K562 (cell line): ENCODE results near the gene DIP2C. TPM values are rescaled to one million over a fixed set of nuclear protein-coding genes. Genes with fewer than 3 reads are reported as not detected.

Experiments used
- ATAC-seq: fragments of 200-7000 bp; cut with Tn5 transposase; 3 replicates; pipeline ENCODE4 v1.9.1; 2020; ENCODE audit warnings: moderate library complexity
- BruUV-seq: library from RNA; stranded (reverse); fragments of 400-500 nt; replicated peaks from 2 replicates; lab custom pipeline; 2021; lab: Mats Ljungman, UMichigan
- CTCF ChIA-PET: fragments of 300-600 bp; formaldehyde crosslinking; extraction: SDS; loops from one replicate; lab custom pipeline; 2021; ENCODE audit warnings: low intra/inter-chr PET ratio; lab: Yijun Ruan, JAX
- POLR2A ChIA-PET: fragments of 300-600, 350-650 bp; sonication (Branson Sonifier 250); formaldehyde crosslinking; extraction: SDS; loops from one replicate; lab custom pipeline; 2021; ENCODE audit warnings: antibody characterized with exemption, inconsistent platforms; lab: Yijun Ruan, JAX
- DNase-seq, 4 experiments: peaks; one replicate each; pipeline versions ENCODE4 v3.0.0 to v3.0.0-alpha.2; 2011 to 2018; ENCODE audit warnings: low spot score in 3 of 4, mixed read lengths in 3 of 4; ENCODE audit errors: extremely low read depth in 1 of 4
- FAIRE-seq: peaks from 2 replicates; lab custom pipeline; 2011; peaks lifted over from hg19 to GRCh38; lab: Jason Lieb, UNC
- H2AFZ ChIP-seq: 2 replicates; pipeline ENCODE4 v1.6.0; 2011; ENCODE audit warnings: low read depth, low read length, control low read depth, inconsistent platforms
- H3K27ac ChIP-seq: fragments of 200-600 bp; 3 replicates; pipeline ENCODE4 v1.8.0; 2011; ENCODE audit warnings: low read depth, mild to moderate bottlenecking, control low read depth, inconsistent platforms, low read length, moderate library complexity, mixed read lengths; ENCODE audit errors: extremely low read depth
- H3K27me3 ChIP-seq, 2 experiments: fragments of 300-600 bp in 1 of 2; 2 replicates in 1 of 2; 3 replicates in 1 of 2; pipeline versions ENCODE4 v1.6.0 to v1.8.0; 2011; ENCODE audit warnings: inconsistent platforms in 2 of 2, low read length in 2 of 2, mild to moderate bottlenecking in 1 of 2, mixed read lengths in 1 of 2, moderate library complexity in 1 of 2; ENCODE audit not compliant: control insufficient read depth in 2 of 2, insufficient read depth in 2 of 2
- H3K36me3 ChIP-seq: fragments of 300-600 bp; 3 replicates; pipeline ENCODE4 v1.8.0; 2011; ENCODE audit warnings: mild to moderate bottlenecking, low read length, inconsistent platforms; ENCODE audit not compliant: control insufficient read depth, insufficient read depth
- H3K4me1 ChIP-seq, 2 experiments: fragments of 200-600 bp in 1 of 2; replicated peaks in 1 of 2; 2 replicates in 1 of 2; 3 replicates in 1 of 2; pipeline versions ENCODE4 v1.5.1 to v1.8.0; 2011; ENCODE audit warnings: inconsistent platforms in 2 of 2, low read length in 2 of 2, mild to moderate bottlenecking in 1 of 2, mixed read lengths in 1 of 2, moderate library complexity in 1 of 2; ENCODE audit not compliant: control insufficient read depth in 2 of 2, insufficient read depth in 2 of 2
- H3K4me2 ChIP-seq: 2 replicates; pipeline ENCODE4 v1.6.1; 2011; ENCODE audit warnings: low read length, control low read depth, inconsistent platforms, mixed read lengths; ENCODE audit not compliant: insufficient read depth
- H3K4me3 ChIP-seq: fragments of 200-600 bp; sonication (generic), shearing (Covaris generic); 2 replicates; pipeline ENCODE4 v1.5.1; 2016; ENCODE audit warnings: control low read depth, inconsistent platforms
- H3K79me2 ChIP-seq: fragments of 200-600 bp; 3 replicates; pipeline ENCODE4 v1.8.0; 2011; ENCODE audit warnings: low read length, inconsistent platforms; ENCODE audit not compliant: control insufficient read depth, insufficient read depth
- H3K9ac ChIP-seq, 2 experiments: 2 replicates each; pipeline versions ENCODE4 v1.6.0 to v1.6.1; 2011; ENCODE audit warnings: low read depth in 2 of 2, low read length in 2 of 2, control low read depth in 1 of 2, inconsistent platforms in 1 of 2, mild to moderate bottlenecking in 1 of 2, mixed read lengths in 1 of 2; ENCODE audit not compliant: insufficient read depth in 1 of 2
- H3K9me1 ChIP-seq: one replicate; pipeline ENCODE4 v1.6.0; 2011; ENCODE audit warnings: inconsistent platforms, mild to moderate bottlenecking, low read length, moderate library complexity; ENCODE audit not compliant: control insufficient read depth, insufficient read depth
- H3K9me3 ChIP-seq: replicated peaks from 2 replicates; pipeline ENCODE4 v1.5.1; 2011; ENCODE audit warnings: low read depth, low read length, inconsistent platforms; ENCODE audit not compliant: control insufficient read depth, insufficient read depth
- H4K20me1 ChIP-seq: replicated peaks from 2 replicates; pipeline ENCODE4 v1.6.1; 2011; ENCODE audit warnings: low read length, inconsistent platforms, mixed read lengths; ENCODE audit not compliant: control insufficient read depth, insufficient read depth
- BRD4 ChIP-seq: fragments of 200-600 bp; sonication (generic); IDR thresholded peaks from 2 replicates; pipeline ENCODE4 v1.6.1; 2017; ENCODE audit warnings: inconsistent platforms
- CEBPB ChIP-seq: fragments of 450-650 bp; IDR thresholded peaks from 2 replicates; pipeline ENCODE4 v1.6.1; 2016; ENCODE audit warnings: missing genetic modification characterization, missing compliant biosample characterization
- COPS2 ChIP-seq: fragments of 450-650 bp; conservative IDR thresholded peaks from 2 replicates; pipeline ENCODE4 v1.6.1; 2016; ENCODE audit warnings: mild to moderate bottlenecking, moderate library complexity
- DPF2 ChIP-seq: fragments of 450-650 bp; IDR thresholded peaks from 2 replicates; pipeline ENCODE4 v1.6.1; 2016
- EP400 ChIP-seq: fragments of 450-650 bp; IDR thresholded peaks from 2 replicates; pipeline ENCODE4 v1.6.1; 2017; ENCODE audit warnings: antibody characterized with exemption, mild to moderate bottlenecking, moderate library complexity
- ETV5 ChIP-seq: sonication (generic); formaldehyde crosslinking; IDR thresholded peaks from 2 replicates; pipeline ENCODE4 v1.4.0; 2020; ENCODE audit warnings: low read depth, mild to moderate bottlenecking, missing genetic modification reagents
- FOS ChIP-seq: IDR thresholded peaks from 3 replicates; pipeline ENCODE4 v1.6.1; 2011; ENCODE audit not compliant: insufficient read length; ENCODE audit errors: extremely low read depth
- GTF2F1 ChIP-seq: IDR thresholded peaks from 2 replicates; pipeline ENCODE4 v1.6.1; 2011; ENCODE audit warnings: low read depth, low read length, improper control_type of control experiment
- MAFK ChIP-seq: IDR thresholded peaks from 2 replicates; pipeline ENCODE4 v1.6.1; 2011; ENCODE audit warnings: low read length, improper control_type of control experiment
- MTA1 ChIP-seq: fragments of 450-650 bp; IDR thresholded peaks from 2 replicates; pipeline ENCODE4 v1.6.1; 2017; ENCODE audit warnings: borderline replicate concordance
- NR3C1 ChIP-seq: sonication (generic); formaldehyde crosslinking; IDR thresholded peaks from 2 replicates; pipeline ENCODE4 v1.8.1; 2022; ENCODE audit warnings: missing genetic modification reagents
- NRF1 ChIP-seq, 2 experiments: fragments of 450-650 bp; IDR thresholded peaks in 1 of 2; conservative IDR thresholded peaks in 1 of 2; 2 replicates each; pipeline ENCODE4 v1.6.1; 2014; ENCODE audit warnings: mild to moderate bottlenecking in 2 of 2
- PURB ChIP-seq: sonication (generic); formaldehyde crosslinking; IDR thresholded peaks from 2 replicates; pipeline ENCODE4 v1.9.0; 2021; ENCODE audit warnings: low read depth, mild to moderate bottlenecking, missing genetic modification reagents
- SMC3 ChIP-seq: conservative IDR thresholded peaks from 2 replicates; pipeline ENCODE4 v1.6.1; 2011; ENCODE audit warnings: low read depth, low read length, improper control_type of control experiment; ENCODE audit not compliant: insufficient read depth
- ZNF316 ChIP-seq: fragments of 450-650 bp; IDR thresholded peaks from 2 replicates; pipeline ENCODE4 v1.6.1; 2016
- ZNF551 ChIP-seq: fragments of 250-450 bp; sonication (Bioruptor Pico); IDR thresholded peaks from 2 replicates; pipeline ENCODE4 v1.5.0; 2021; ENCODE audit warnings: mild to moderate bottlenecking, moderate library complexity
- WGBS: fragments of 100-300 bp; shearing (Covaris generic); methylation state at CpG from one replicate; pipeline ENCODE4 v1.1.6; 2016; ENCODE audit warnings: low coverage, mixed read lengths; ENCODE audit not compliant: insufficient coverage; ENCODE audit errors: missing lambda C conversion rate; 5-methylcytosine and 5-hydroxymethylcytosine counted together
- in situ Hi-C: fragments of 300-500 bp; cut with MboI; formaldehyde crosslinking; loops from 4 replicates; pipeline ENCODE4 v1.15.0; 2018; ENCODE audit warnings: inconsistent platforms, mixed read lengths
- intact Hi-C: fragments of 100-400 bp; cut with micrococcal nuclease; formaldehyde crosslinking; loops from 2 replicates; pipeline ENCODE4 v1.14.2; 2022
- polyA plus RNA-seq, 8 experiments: library from polyadenylated mRNA; depleted of rRNA in 4 of 8; stranded (reverse) in 5 of 8; unstranded in 3 of 8; fragments of >200 nt; fragmentation: Nextera tagmentation in 2 of 8; fragmentation: Illumina TruSeq in 1 of 8; extraction: Ambion mirVana in 2 of 8; extraction: Trizol in 1 of 8; gene quantifications; 2 replicates each; pipeline versions ENCODE4 v1.2.1 to v1.2.3, GENCODE V29; 2011 to 2014; ENCODE audit warnings: inconsistent platforms in 1 of 8, missing spikeins in 1 of 8
- total RNA-seq, 7 experiments: library from RNA; depleted of rRNA in 6 of 7; stranded (reverse); fragments of >200 nt in 6 of 7; fragmentation: Illumina TruSeq in 2 of 7; extraction: Trizol in 2 of 7; gene quantifications; 2 replicates each; pipeline versions ENCODE4 v1.2.1 to v1.2.3, GENCODE V29; 2011 to 2021; ENCODE audit warnings: low replicate concordance in 1 of 7
- TF ChIP-seq, protein P1 (sequence below): sonication (generic); formaldehyde crosslinking; IDR thresholded peaks from 2 replicates; pipeline ENCODE4 v1.8.1; 2023; ENCODE audit warnings: mild to moderate bottlenecking, missing genetic modification reagents, moderate library complexity
- TF ChIP-seq, protein P2 (sequence below): fragments of 250-450 bp; sonication (Bioruptor Pico); IDR thresholded peaks from 2 replicates; pipeline ENCODE4 v1.4.0; 2020
- TF ChIP-seq, protein P3 (sequence below), 2 experiments: fragments of 250-450 bp in 1 of 2; fragments of 450-650 bp in 1 of 2; sonication (Bioruptor Pico) in 1 of 2; IDR thresholded peaks; 2 replicates each; pipeline versions ENCODE4 v1.6.1 to v1.8.0; 2016 to 2021; ENCODE audit warnings: mild to moderate bottlenecking in 2 of 2, moderate library complexity in 2 of 2, missing compliant biosample characterization in 1 of 2, missing genetic modification characterization in 1 of 2

DIP2C gene
- total and polyA plus RNA-seq, 9 of the 15 experiments (the other 6 are each of a cell fraction or from before 2014, with no cell fraction given): 0.01 TPM; not detected in 8

DNA sequence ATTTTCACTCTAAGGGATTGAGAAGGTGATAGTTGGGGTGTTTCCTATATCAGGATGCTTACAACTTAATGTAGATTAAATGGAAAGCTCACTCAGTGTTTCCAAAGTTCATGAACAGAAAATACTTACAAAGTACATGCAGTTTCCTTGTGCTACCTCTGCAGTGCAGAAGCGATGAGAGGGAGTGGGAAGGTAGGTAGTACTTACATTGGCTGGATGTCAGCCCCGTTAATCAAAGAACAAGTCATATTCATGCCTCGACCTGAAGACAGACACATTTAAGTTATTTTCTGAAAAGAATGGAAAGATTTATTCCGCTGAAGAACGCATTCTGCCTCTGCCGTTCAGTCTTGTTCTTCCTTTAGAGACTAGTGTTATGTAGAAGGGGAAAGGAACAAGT lies 461.1 kb downstream of the DIP2C start:
- H3K4me1 ChIP-seq: no peaks in the 10 kb centered on the region
- no peak overlapping the region for H3K4me3 ChIP-seq
- ATAC-seq (no peak), FAIRE-seq (no peak), DNase-seq (no peak)
- no peaks in the 10 kb centered on the region for H3K9me1 ChIP-seq
- H3K4me2 ChIP-seq: no peak overlapping the region
- no peaks in the 10 kb centered on the region for H3K79me2 ChIP-seq
- TF ChIP-seq MAFK: no peak
- no peak for TF ChIP-seq NR3C1 (CRISPR knock-in tag)
- no peak for TF ChIP-seq EP400
- TF ChIP-seq FOS: no peak
- no peak for TF ChIP-seq GTF2F1
- no peak for TF ChIP-seq DPF2
- no peak for TF ChIP-seq ETV5 (CRISPR knock-in tag)
- no peak for TF ChIP-seq PURB
- TF ChIP-seq, protein P1, sequence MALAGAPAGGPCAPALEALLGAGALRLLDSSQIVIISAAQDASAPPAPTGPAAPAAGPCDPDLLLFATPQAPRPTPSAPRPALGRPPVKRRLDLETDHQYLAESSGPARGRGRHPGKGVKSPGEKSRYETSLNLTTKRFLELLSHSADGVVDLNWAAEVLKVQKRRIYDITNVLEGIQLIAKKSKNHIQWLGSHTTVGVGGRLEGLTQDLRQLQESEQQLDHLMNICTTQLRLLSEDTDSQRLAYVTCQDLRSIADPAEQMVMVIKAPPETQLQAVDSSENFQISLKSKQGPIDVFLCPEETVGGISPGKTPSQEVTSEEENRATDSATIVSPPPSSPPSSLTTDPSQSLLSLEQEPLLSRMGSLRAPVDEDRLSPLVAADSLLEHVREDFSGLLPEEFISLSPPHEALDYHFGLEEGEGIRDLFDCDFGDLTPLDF (CRISPR knock-in tag): no peak
- no peak for TF ChIP-seq BRD4
- TF ChIP-seq ZNF316: no peak
- no peak for TF ChIP-seq SMC3
- no peak for TF ChIP-seq NRF1 (conservative IDR thresholded peaks at IDR 0.05 in 1 of 2, IDR thresholded peaks at IDR 0.05 in 1 of 2)
- no peak for TF ChIP-seq COPS2
- no peak for TF ChIP-seq ZNF551 (CRISPR knock-in tag)
- TF ChIP-seq, protein P2, sequence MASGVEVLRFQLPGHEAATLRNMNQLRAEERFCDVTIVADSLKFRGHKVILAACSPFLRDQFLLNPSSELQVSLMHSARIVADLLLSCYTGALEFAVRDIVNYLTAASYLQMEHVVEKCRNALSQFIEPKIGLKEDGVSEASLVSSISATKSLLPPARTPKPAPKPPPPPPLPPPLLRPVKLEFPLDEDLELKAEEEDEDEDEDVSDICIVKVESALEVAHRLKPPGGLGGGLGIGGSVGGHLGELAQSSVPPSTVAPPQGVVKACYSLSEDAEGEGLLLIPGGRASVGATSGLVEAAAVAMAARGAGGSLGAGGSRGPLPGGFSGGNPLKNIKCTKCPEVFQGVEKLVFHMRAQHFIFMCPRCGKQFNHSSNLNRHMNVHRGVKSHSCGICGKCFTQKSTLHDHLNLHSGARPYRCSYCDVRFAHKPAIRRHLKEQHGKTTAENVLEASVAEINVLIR (CRISPR knock-in tag): no peak
- TF ChIP-seq, protein P3, sequence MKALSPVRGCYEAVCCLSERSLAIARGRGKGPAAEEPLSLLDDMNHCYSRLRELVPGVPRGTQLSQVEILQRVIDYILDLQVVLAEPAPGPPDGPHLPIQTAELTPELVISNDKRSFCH (CRISPR knock-in tag; IDR thresholded peaks at IDR 0.05): no peak
- TF ChIP-seq, protein P3 (tag; IDR thresholded peaks at IDR 0.05): no peak
- no peak for TF ChIP-seq CEBPB (tag)
- TF ChIP-seq MTA1: no peak
- no peak overlapping the region for H2AFZ ChIP-seq
- BruUV-seq: no TSS peak
- intact Hi-C loops (no loop called here), in situ Hi-C loops (no loop called here)
- no peaks in the 10 kb centered on the region for H4K20me1 ChIP-seq
- POLR2A ChIA-PET: no interaction called here
- WGBS: 34% methylated on average over 6 of the region's 6 CpGs
- H3K9me3 ChIP-seq: no peaks in the 10 kb centered on the region
- H3K27ac ChIP-seq: no peak overlapping the region
- CTCF ChIA-PET: no interaction called here
- no peak overlapping the region for H3K9ac ChIP-seq
- H3K27me3 ChIP-seq: no peaks in the 10 kb centered on the region
- H3K36me3 ChIP-seq: no peaks in the 10 kb centered on the region
